Amniotic epithelial cell (primary cell): ENCODE results near the gene SOX14.

Experiments used
- DNase-seq: peaks from one replicate; pipeline ENCODE4 v3.0.0-alpha.2; 2010; ENCODE audit warnings: low read depth

SOX14 gene

DNA sequence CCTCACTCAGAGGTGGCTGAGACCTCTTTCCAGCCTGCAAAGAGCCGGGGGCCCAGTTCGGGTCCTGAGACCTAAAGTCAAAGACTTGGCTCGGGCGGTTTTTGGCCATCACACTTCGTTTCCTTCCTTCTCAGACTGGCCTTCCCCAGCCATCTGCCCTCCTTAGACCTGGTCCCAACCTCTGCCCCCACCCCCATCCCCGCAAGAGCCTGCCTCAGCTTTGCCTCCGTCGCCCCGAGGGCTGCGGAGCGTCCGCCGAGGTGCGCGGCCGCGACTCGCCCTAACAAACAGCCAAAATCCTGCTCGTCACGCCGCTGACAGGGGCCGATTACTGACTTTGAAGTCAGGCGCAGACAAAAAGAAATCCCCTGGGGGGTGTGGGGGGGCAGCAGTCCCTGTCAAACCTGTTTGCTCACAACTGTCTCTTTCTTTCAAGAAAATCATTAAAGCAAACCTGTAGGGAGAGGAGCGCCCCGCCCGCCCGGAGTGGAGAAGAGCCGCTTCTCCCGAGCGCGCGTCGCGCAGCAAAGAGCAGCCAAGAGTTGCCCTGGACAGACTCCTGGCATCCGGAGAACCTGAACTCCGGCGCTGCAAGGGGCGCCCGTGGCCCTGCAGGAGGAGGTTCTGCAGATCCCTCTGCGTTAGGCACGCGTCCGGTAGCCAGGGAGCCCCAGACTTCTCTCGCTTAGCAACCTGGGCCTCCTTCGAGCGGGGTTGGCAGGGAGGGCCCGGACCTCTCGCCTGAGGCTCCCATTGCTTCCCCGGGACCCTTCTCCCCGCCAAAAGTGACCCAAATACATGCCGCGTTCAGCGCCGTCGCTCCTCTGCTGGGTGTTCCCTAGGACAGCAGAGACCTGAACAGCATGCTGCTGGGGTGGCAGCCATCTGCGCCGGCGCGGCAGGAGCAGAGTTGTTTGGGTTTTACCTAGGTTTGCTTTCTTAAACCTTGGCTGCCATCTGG is 4.5 kb downstream of the SOX14 start:
- DNase-seq = no peak

DNA sequence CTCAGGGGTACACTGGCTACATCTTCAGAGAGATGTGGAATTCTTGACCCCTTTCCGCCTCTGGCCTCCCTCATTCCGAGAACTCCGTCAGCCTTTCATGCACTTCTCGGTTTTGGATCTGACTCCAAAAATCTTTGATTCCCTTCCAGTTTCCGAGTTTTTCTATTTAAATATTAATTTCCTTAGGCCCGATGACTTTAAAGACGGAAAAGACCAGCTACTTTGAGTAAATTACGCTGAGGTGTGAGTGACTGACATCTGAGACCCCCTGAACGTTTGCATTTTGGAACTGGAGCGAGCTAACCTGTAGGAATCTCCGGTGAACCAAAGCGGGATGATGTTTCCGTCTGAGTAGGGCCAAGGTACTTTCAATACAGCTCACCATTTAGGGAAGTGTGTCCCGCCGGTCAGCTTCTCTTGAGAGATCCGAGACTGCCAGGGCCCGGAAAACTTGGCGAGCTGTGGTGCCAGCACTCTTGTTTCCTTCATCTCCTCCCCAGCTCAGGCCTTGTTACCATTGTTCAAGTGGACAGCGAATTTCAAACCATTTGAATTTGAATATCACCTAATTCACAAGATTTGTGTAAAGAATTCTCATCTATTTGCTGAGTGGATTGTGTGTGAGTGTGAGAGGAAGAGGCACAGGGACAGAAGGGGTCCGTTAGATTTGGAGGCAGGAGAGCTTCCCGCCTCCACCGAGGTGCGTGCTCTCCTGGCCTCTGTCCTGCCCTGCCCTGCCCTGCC is 5.4 kb downstream of the SOX14 start:
- DNase-seq = no peak

DNA sequence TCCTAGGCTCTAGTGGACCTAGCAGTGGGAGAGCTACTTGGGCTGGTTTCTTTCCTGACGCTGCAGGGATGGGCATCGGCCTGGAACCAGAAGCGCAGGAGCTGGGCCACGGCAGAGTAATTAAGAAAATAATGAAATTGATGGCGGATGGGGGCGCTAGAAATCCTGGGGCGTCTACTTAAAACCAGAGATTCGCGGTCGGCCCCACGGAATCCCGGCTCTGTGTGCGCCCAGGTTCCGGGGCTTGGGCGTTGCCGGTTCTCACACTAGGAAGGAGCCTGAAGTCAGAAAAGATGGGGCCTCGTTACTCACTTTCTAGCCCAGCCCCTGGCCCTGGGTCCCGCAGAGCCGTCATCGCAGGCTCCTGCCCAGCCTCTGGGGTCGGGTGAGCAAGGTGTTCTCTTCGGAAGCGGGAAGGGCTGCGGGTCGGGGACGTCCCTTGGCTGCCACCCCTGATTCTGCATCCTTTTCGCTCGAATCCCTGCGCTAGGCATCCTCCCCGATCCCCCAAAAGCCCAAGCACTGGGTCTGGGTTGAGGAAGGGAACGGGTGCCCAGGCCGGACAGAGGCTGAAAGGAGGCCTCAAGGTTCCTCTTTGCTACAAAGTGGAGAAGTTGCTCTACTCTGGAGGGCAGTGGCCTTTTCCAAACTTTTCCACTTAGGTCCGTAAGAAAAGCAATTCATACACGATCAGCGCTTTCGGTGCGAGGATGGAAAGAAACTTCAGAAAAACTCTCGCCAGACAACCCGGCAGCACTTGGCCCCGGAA is 6.1 kb downstream of the SOX14 start:
- DNase-seq = no peak

DNA sequence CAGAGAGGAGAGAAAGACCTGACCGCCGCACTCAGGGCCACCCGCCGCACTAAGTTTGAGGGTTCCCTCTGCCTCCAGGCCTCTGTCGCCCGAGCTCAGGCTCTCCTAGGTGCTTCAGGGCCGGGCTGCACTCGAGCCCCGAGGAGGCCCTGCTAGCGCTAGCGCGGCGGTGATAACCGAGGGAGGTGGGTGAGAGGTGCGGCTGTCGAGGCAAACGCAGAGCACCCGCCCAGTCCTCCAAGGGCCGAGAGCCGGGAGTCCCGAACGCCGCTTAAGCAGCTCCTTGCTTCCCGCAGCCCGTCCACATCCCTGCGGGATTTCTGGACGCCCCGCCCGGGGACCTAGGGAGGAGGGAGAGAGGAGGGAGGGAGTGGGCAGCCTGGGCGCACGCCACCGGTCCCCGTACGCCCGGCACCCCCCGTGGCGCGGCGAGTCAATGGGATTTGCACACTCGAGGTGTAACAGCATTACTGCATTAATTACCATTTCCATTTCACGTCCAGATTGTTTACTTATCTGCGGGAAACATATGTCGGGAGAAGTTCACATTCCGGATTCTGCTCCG is 6.8 kb downstream of the SOX14 start:
- DNase-seq = no peak

DNA sequence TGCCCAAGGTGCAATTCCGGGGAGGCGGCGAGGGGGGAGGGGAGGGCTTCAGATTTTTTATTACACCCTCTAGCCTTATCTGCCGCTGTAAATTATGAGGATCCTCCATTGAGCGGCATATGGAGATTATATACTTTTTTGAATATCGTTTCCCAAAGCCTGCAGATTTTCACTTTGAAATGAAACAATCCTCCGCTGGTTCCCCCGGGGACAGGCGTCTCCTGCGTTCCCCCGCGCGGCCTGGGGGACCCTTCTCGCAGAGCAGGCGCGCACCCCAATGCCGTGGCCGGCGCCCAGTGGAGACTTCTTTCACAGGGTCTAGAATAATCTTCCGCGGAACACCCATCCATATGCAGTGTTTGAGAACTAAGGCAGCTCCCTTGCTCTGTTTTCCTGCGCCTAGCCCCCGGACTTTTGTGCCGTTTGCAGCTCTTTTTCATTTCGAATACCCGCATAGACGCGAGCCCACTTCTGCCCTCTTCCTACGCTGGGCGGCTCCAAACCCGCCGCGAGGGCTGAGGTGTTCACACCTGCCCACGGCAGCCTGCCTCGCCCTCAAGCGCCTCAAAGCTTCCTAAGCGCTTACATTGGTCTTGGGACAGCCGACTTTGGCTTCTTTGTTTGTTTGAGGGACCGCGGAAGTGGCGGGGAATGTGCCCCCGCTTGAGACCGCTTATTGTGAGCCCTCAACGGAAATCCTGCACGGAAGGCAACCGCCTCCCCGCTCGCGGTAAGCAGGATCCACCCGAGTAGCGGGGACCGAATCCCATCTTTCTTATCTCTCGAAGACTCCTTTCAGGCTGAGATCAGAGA is 7.5 kb downstream of the SOX14 start:
- no peak for DNase-seq

DNA sequence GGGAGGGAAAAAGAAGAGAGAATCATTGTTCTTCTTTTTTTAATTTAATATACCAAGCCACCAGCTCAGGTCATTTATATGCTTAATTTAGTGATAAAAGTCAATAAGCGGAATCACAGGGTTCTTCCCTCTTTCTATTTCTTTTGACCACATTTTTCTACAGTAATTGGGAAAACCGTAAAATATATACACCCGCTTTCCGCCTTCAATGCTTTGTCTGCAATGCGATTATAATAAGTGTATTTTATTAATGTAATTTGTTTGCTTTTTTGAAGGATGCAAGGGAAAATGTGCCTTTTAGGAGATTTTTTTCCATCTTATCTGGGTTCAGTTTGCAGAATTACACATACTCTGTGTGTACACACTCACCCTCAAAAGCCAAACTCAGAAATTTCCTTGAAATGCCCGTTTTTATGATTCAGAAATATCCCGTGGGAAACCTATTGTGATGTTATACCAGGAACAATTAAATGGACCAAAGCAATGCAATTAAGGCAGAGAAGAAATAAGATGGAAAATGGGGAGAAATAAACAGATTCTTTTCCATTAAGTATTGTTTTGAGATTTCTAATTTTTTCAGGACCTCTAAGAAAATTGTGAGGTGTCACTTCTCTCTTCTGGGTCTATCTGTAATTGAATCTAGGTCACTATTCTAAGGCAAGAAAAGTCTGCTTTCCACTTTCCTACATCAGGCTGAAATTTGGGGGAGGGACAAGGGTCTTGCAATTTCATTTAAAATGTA is 8.3 kb downstream of the SOX14 start:
- no peak for DNase-seq

DNA sequence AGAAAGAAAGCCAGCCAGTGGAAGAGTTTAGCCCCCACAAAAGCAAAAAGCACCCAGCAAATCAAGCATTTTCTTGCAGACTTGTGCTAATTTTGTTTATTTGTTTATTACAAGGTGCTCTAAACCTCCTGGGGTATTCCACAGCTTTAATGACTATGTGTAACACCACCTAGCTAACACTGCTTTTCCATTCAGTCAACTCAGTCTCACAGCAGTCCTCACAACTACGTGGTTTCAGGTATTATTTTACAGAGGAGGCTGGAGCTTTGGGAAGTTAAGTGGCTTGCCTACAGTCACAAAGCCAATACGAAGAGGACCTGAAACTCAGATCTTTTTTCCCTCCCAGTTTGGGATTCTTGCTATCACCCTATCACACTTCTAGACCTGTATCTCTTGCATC is 14.8 kb downstream of the SOX14 start:
- DNase-seq = no peak

DNA sequence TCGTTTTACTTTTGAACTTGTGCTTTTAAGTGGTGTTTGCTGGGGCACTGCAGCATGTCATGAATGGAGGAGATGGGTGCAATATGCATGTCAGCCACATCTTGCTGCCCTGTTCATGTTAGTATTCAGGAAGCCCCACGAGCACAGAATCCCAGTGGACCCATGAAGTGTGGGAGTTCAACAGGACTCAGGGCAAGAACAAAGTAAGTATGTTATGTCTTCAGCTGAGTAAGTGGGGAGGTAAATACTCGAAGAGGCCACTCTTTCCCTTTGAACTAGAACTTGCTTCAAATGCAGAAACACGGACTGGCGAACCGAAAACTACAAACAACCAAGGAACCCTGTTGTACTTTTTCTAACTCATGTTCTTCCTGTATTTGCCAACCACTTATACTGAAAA is 23.4 kb downstream of the SOX14 start:
- no peak for DNase-seq

DNA sequence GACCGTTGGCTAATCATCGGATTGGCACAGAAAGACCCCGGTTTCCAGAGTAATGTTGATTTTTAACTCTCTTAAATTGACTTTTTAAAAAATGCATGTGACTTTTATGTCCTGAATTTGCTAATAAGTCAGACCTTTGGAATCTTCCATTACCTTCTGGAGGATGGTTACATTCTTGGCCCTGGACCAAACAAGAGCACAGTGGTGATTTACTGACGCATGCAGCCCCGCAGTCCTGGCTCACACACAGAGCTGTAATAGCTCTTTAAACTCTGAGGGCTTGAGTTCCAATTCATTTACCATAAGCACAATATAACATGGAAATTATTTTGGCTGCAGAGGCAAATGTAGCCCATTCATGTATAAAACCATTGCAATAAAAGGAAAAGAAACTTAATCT is 25.1 kb downstream of the SOX14 start:
- no peak for DNase-seq

DNA sequence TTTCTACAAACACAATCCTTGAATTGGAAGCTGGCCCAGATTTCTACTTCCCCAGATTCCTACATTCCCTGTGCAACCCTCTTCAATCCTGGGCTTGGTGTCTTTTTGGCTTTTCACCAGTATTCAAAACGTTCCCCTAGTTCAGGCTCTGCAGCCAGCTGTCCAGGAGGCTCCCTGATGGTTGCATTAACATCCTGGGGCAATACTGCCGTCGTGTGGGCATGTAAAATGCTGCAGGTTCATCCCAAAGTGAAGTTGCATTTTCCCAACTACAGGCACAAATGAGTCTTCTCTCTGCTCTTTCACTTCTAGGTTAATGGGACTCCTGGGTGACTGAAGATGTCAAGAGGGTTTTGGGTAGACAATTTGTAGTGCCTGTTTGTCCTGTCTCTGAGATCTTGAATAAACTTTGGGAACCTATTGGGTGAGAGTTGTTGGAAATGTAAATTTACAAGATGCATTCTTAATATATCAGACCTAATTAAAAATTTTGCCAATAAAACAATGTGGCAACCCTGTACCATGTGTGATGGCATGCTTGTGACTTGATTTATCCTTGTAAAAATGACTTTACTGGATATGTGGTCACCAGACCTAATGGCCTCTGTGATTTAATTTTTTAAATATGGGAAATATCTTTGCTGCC is 28.6 kb downstream of the SOX14 start:
- peak; percentile 11 for DNase-seq

DNA sequence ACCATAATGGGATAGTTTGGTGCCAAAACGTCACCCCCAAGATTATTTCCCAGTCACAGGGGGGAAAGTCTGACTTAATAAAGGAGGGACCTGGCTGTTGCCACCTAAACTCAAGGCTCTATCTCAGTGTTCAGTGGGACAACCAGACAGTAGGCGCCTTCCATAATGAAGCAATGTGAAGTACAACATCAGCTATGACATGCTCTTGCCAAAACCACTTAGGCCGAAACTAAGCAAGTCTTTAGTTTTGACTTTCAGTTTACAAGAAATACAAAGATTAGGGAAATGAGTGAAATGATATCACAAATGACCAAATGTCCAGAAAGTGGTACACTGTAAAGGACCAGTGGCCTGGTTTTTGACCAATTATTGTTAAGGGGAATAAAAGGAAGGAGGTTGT is 32.9 kb downstream of the SOX14 start:
- DNase-seq = no peak

DNA sequence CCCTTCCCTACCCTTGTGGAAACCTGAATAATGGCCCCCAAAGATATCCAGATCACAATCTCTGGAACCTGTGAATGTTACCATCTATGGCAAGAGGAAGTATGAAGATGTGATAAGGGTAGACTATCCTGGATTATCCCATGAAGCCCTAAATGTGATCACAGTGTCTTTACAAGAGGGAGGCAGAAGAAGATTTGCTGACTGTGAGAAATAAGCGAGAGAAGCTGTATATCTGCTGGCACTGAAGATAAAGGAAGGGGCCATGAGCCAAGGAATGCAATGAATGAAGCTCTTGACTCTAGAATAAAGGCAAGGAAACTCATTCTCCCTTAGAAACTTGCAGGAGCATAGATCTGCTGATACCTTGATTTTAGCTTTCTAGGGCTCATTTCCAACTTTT is 39.1 kb downstream of the SOX14 start:
- DNase-seq = no peak

DNA sequence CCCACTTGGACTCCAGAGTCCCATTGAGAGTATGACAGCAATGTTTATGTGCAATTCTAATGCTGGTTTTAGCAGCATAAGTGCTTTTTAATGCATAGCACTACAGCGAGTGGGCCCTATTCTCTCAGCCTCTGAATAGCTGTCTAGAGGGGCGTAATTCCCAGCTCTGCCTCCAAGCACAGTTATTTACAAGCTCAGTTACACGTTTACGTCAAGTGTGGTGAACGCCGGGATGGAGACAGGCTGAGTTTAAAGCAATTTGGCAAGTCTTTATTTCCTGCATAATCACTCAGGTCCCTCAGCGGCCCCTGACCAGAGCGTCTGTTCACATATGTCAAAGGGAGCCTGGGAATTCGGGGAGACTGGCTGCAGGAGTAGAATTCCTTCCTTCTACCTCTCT is 43.9 kb downstream of the SOX14 start:
- DNase-seq = no peak

DNA sequence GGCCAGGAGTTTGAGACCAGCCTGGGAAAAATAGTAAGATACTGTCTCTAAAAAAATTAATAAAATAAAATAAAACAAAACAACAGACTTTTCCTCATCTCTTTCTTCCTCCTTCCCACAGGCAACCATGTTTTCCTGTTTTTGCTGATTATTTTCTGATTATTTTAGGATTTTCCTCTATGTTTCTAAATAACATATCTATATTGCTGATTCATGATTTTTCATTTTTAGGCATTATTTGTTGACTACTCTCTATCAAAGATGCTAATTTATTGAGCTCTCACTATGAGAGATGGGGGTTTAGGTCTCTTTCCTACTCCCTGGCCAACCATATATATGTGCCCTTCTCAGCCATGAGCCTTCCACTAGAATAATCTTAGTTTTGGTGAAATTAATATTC is 45.4 kb downstream of the SOX14 start:
- DNase-seq = no peak

DNA sequence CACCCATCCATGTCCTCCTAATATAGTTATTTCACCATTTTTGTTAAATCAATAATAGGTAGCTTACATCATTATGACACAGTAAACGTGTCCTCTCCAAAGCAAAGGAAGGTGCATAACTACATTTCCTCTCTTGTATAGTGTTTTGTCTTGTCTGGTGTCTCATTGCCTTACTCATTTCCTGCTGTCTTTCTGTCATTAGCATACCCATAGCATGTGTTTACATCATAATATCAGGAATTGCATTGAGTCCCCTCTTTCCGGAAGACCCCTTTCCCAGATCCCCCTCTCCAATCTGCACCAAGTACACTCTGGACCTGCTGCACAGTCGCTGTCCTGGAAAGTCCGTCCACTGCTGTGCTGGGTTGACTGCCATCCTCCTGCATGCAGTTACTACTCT is 47.9 kb downstream of the SOX14 start:
- no peak for DNase-seq

DNA sequence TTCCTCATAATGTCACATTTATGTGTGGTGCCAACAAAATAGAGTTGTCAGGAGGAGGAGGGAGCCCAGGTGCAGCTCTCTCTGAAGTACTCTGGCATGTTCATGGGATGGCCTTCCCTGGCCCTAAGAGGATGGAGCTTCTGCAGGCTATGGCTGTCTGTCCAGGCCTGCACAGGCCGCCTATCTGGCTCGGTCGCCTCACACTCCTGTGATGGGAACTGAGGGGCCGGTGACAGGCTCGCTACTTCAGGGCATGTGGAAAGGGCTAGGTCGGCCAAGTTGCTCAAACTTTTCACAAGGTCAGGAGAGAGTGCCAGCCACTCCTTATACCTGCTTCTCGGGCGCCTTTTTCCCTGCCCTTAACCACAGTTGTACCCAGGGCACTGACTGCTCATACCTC is 51.1 kb downstream of the SOX14 start:
- no peak for DNase-seq
